Lower lobe of right lung (tissue), 2 donors: ENCODE measurements around the gene RSRC1. TPM values are rescaled to one million over a fixed set of nuclear protein-coding genes. Genes with fewer than 3 reads are reported as not detected.
A peak's percentile ranks its signal among the peaks of the same experiment; 100 is the strongest.

Source experiments
- ATAC-seq, 2 donors: fragments of 200-7000 bp; cut with Tn5 transposase; one replicate each; pipeline ENCODE4 v1.9.1; 2020 to 2022; ENCODE audit warnings: mild to moderate bottlenecking in 2 of 2, moderate library complexity in 2 of 2
- DNase-seq: peaks from one replicate; pipeline ENCODE4 v3.0.0-alpha.2; 2020
- H3K27ac ChIP-seq: fragments of 200-600 bp; one replicate; pipeline ENCODE4 v1.8.0; 2022
- H3K27me3 ChIP-seq: fragments of 200-600 bp; one replicate; pipeline ENCODE4 v1.8.0; 2022; ENCODE audit warnings: low read depth
- H3K36me3 ChIP-seq: fragments of 200-600 bp; one replicate; pipeline ENCODE4 v1.8.0; 2022; ENCODE audit warnings: mild to moderate bottlenecking
- H3K4me1 ChIP-seq: fragments of 200-600 bp; one replicate; pipeline ENCODE4 v1.8.0; 2022
- H3K4me3 ChIP-seq: fragments of 200-600 bp; one replicate; pipeline ENCODE4 v1.8.0; 2022; ENCODE audit warnings: mild to moderate bottlenecking
- H3K9me3 ChIP-seq: fragments of 200-600 bp; one replicate; pipeline ENCODE4 v1.8.0; 2022
- CTCF ChIP-seq: fragments of 200-600 bp; IDR thresholded peaks from one replicate; pipeline ENCODE4 v1.8.0; 2022; ENCODE audit warnings: antibody characterized with exemption, mild to moderate bottlenecking
- intact Hi-C: fragments of 100-400 bp; cut with DNase I; formaldehyde crosslinking; loops from one replicate; pipeline ENCODE4 v1.11.0; 2022
- total RNA-seq: library from RNA; stranded (reverse); fragmentation: NEBNext Ultra II Directional; extraction: Animal tissue kit (Norgen Biotek cat#: 25700); gene quantifications from one replicate; pipeline ENCODE4 v1.2.1, GENCODE V29; 2021
- donor health status: DM: no; HTN: yes; CAD: no; lungs with severe emphysema.

RSRC1 gene
- total RNA-seq, 1 donor from 2014 or later = 29.8 TPM

GRCh38 chr3:158105710-158106253 is 4.1 kb upstream of the RSRC1 start:
- Histone ChIP-seq H3K36me3 (no peaks in the 10 kb centered on the region), H3K9me3 (no peaks in the 10 kb centered on the region), H3K4me3 (peak overlapping the region; percentile 48), H3K27me3 (peaks cover 85% of the 10 kb centered on the region), H3K27ac (no peak overlapping the region), H3K4me1 (peaks cover 49% of the 10 kb centered on the region)
- no peak for TF ChIP-seq CTCF
- intact Hi-C loops = no loop called here
- DNase-seq (peak; percentile 47), ATAC-seq (peak; percentile 6 to 10)

GRCh38 chr3:158106766-158107471 is 3.0 kb upstream of the RSRC1 start:
- H3K9me3 ChIP-seq = no peaks in the 10 kb centered on the region
- no peaks in the 10 kb centered on the region for H3K36me3 ChIP-seq
- ATAC-seq (no peak), DNase-seq (no peak)
- no peak for TF ChIP-seq CTCF
- intact Hi-C loops = no loop called here
- peaks cover 73% of the 10 kb centered on the region for H3K27me3 ChIP-seq
- peaks cover 58% of the 10 kb centered on the region for H3K4me1 ChIP-seq
- H3K4me3 ChIP-seq = peak overlapping the region; percentile 48
- H3K27ac ChIP-seq = no peak overlapping the region

GRCh38 chr3:158107605-158108444 is 2.1 kb upstream of the RSRC1 start:
- Histone ChIP-seq H3K4me1 (peaks cover 55% of the 10 kb centered on the region), H3K36me3 (no peaks in the 10 kb centered on the region), H3K27me3 (peaks cover 64% of the 10 kb centered on the region), H3K27ac (no peak overlapping the region), H3K9me3 (no peaks in the 10 kb centered on the region), H3K4me3 (no peak overlapping the region)
- DNase-seq (no peak), ATAC-seq (no peak)
- no peak for TF ChIP-seq CTCF
- intact Hi-C loops = no loop called here

DNA sequence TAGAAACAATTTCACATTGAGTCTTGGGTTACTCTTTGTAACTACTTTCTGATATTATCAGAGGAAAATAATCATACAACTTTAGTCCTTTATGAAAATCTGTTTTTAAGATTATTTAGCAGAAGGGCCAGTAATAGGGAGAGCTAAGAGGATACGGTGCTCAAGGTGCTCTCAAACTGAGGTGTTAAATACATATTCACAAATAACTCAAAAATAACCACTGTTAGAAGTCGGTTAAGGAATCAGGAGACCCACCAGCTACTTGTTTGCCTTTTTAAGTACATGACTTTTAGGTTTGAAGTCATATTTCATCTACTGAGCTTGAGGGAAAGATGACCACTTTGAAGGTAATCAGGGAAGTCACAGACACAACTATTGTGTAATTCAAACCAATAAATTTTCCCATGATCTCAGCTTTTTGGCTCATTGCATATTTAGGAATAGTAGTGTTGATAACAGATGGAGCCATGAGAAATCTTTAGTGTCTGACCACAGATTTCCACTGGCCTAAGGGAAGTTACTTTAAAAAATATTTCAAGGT is 1.4 kb upstream of the RSRC1 start:
- H3K27ac ChIP-seq = no peak overlapping the region
- H3K4me3 ChIP-seq = no peak overlapping the region
- no peaks in the 10 kb centered on the region for H3K9me3 ChIP-seq
- ATAC-seq (no peak), DNase-seq (no peak)
- peaks cover 57% of the 10 kb centered on the region for H3K27me3 ChIP-seq
- TF ChIP-seq CTCF = no peak
- H3K4me1 ChIP-seq = peaks cover 48% of the 10 kb centered on the region
- H3K36me3 ChIP-seq = no peaks in the 10 kb centered on the region
- intact Hi-C loops = no loop called here

- ATAC-seq (peak in 1 of 2 donors; percentile 22), DNase-seq (no peak)
- no peak overlapping the region for H3K27ac ChIP-seq
- TF ChIP-seq CTCF = no peak
- H3K36me3 ChIP-seq = no peaks in the 10 kb centered on the region
- intact Hi-C loops = no loop called here
- peaks cover 4% of the 10 kb centered on the region for H3K9me3 ChIP-seq
- H3K4me3 ChIP-seq = peak overlapping the region; percentile 86
- H3K4me1 ChIP-seq = peaks cover 39% of the 10 kb centered on the region
- peaks cover 49% of the 10 kb centered on the region for H3K27me3 ChIP-seq
Observed at GRCh38 chr3:158109295-158109803, 540 bp upstream of the RSRC1 start.
